ENCODE data around the gene RAPGEF6. TPM values are rescaled to one million over a fixed set of nuclear protein-coding genes. Genes with fewer than 3 reads are reported as not detected.

Gene RAPGEF6
- total RNA-seq, 2 donors from 2014 or later, result 15.5 to 43.0 TPM

DNA sequence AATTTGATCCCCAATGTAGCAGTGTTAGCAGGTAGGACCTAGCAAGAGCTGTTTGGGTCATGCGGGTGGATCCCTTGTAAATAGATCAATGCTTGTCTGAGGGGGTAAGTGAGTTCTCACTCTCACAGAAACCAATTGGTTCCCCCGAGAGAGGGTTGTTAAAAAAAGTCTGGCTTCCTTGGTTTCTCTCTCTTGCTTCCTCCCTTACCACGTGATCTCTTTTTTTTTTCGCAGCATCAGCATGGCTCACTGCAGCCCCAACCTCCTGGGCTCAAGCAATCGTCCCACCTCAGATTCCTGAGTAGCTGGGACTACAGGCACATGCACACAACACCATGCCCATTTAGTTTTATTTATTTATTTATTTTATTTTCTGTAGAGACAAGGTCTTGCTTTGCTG is 26.4 kb downstream of the RAPGEF6 start:
- WGBS, result 86% methylated on average over 5 of the region's 5 CpGs
- no peak for DNase-seq (ENCODE audit: low spot score)
- Histone ChIP-seq H3K27ac (no peak overlapping the region), H3K27me3 (replicated peaks; ENCODE audit: insufficient read depth) (no peaks in the 10 kb centered on the region), H3K4me1 (replicated peaks) (no peaks in the 10 kb centered on the region), H3K36me3 (no peaks in the 10 kb centered on the region), H3K9me3 (no peaks in the 10 kb centered on the region), H3K4me3 (no peak overlapping the region)
- TF ChIP-seq, protein P1, sequence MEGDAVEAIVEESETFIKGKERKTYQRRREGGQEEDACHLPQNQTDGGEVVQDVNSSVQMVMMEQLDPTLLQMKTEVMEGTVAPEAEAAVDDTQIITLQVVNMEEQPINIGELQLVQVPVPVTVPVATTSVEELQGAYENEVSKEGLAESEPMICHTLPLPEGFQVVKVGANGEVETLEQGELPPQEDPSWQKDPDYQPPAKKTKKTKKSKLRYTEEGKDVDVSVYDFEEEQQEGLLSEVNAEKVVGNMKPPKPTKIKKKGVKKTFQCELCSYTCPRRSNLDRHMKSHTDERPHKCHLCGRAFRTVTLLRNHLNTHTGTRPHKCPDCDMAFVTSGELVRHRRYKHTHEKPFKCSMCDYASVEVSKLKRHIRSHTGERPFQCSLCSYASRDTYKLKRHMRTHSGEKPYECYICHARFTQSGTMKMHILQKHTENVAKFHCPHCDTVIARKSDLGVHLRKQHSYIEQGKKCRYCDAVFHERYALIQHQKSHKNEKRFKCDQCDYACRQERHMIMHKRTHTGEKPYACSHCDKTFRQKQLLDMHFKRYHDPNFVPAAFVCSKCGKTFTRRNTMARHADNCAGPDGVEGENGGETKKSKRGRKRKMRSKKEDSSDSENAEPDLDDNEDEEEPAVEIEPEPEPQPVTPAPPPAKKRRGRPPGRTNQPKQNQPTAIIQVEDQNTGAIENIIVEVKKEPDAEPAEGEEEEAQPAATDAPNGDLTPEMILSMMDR (IDR thresholded peaks at IDR 0.05), result no peak
- no peak for TF ChIP-seq POLR2A (IDR thresholded peaks at IDR 0.05)
- TF ChIP-seq POLR2AphosphoS5 (IDR thresholded peaks at IDR 0.05), result no peak
- intact Hi-C loops (cut with DNase I), result no loop called here

DNA sequence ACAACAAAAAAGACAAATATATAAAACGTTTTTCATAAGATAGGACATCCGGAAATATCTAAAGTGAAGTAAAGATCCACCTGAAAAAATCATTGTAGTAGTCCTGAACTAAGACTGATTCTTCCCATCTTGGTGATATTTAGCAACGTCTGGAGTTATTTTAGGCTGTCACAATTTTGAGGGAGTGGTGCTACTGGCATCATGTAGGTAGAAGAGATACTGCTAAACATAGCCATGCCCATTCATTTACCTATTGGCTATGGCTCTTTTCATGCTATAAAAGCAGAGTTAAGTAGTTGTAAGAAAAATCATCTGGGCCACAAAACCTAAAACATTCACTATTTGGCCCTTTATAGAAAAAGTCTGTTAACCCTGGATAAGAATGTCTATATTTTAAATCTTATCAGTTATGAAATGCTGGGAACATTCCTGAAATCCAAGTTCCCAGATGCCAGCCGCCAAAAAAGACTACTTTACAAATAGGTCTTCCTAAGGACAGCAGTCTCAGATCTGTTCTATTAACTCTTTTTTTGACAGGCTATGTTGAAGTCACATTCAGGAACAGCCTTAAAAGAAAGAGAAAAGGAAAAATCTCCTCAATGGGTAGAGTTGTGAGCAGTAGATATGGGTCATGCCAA is 27.0 kb downstream of the RAPGEF6 start:
- H3K27me3 ChIP-seq (replicated peaks; ENCODE audit: insufficient read depth), result no peaks in the 10 kb centered on the region
- no peaks in the 10 kb centered on the region for H3K9me3 ChIP-seq
- H3K4me3 ChIP-seq, result no peak overlapping the region
- no peak for DNase-seq (ENCODE audit: low spot score)
- no peak overlapping the region for H3K27ac ChIP-seq
- no peaks in the 10 kb centered on the region for H3K36me3 ChIP-seq
- 67% methylated on average over 4 of the region's 4 CpGs for WGBS
- H3K4me1 ChIP-seq (replicated peaks), result no peaks in the 10 kb centered on the region
- TF ChIP-seq POLR2AphosphoS5 (IDR thresholded peaks at IDR 0.05) (no peak), POLR2A (IDR thresholded peaks at IDR 0.05) (no peak)
- TF ChIP-seq, protein P1 (IDR thresholded peaks at IDR 0.05), result no peak
- intact Hi-C loops (cut with DNase I), result no loop called here

DNA sequence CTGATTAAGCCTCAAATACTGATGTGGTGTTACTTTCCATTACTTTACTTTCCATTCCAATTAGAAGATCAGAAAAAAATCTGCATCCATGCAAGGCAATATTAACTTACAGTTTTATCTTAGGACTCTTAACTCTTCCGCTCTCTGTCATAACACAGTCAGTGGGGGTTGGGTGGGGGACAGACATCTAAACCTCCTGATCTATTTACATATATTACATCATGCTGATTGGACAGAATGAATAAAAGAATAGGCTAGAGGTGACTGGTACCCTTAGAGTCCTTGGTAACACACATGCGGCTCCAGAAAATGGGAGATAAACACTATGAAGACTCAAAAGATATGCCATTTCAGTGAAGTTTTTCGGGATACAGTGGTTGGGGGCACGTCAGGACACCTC is 27.6 kb downstream of the RAPGEF6 start:
- no peaks in the 10 kb centered on the region for H3K9me3 ChIP-seq
- no peaks in the 10 kb centered on the region for H3K27me3 ChIP-seq (replicated peaks; ENCODE audit: insufficient read depth)
- H3K36me3 ChIP-seq, result no peaks in the 10 kb centered on the region
- no peak for DNase-seq (ENCODE audit: low spot score)
- no peak for TF ChIP-seq POLR2AphosphoS5 (IDR thresholded peaks at IDR 0.05)
- no peak for TF ChIP-seq POLR2A (IDR thresholded peaks at IDR 0.05)
- TF ChIP-seq, protein P1 (IDR thresholded peaks at IDR 0.05), result no peak
- intact Hi-C loops (cut with DNase I), result no loop called here
- H3K4me3 ChIP-seq, result no peak overlapping the region
- no peaks in the 10 kb centered on the region for H3K4me1 ChIP-seq (replicated peaks)
- H3K27ac ChIP-seq, result no peak overlapping the region
- 97% methylated on average over 4 of the region's 4 CpGs for WGBS

DNA sequence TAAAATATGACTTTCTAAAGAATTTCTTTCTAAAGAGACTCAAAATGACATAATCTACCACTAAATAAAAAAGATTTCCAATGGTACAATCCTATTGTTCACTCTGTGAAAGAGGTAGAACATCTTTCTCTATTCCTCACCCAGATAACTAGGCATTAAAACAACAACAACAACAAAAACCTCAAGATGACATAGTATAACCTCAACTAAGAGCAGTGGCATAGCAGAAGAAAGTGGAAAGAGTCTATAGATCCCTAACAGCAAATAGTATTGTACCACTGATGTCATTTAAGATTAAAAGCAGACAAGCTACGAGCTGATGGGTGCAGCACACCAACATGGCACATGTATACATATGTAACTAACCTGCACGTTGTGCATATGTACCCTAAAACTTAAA is 29.9 kb downstream of the RAPGEF6 start:
- no peak overlapping the region for H3K4me3 ChIP-seq
- H3K36me3 ChIP-seq, result no peaks in the 10 kb centered on the region
- H3K9me3 ChIP-seq, result no peaks in the 10 kb centered on the region
- no peaks in the 10 kb centered on the region for H3K4me1 ChIP-seq (replicated peaks)
- TF ChIP-seq, protein P1 (IDR thresholded peaks at IDR 0.05), result no peak
- TF ChIP-seq POLR2AphosphoS5 (IDR thresholded peaks at IDR 0.05), result no peak
- no peak for TF ChIP-seq POLR2A (IDR thresholded peaks at IDR 0.05)
- H3K27ac ChIP-seq, result no peak overlapping the region
- WGBS, result 92% methylated on average over 2 of the region's 2 CpGs
- no peak for DNase-seq (ENCODE audit: low spot score)
- intact Hi-C loops (cut with DNase I), result no loop called here
- no peaks in the 10 kb centered on the region for H3K27me3 ChIP-seq (replicated peaks; ENCODE audit: insufficient read depth)
